ENCODE data around the gene SULT1A1. TPM values are rescaled to one million over a fixed set of nuclear protein-coding genes. Genes with fewer than 3 reads are reported as not detected.
"Not testable (repeated sequence)": the region's sequence is repeated elsewhere in the genome, so short reads cannot be mapped to it uniquely, and the experiment has no call there.

SULT1A1 gene
- 10 to 100 TPM in 2 of 4 donors, 1 to 10 TPM in 2; 4.1 to 17.2 (median 8.3) TPM for total RNA-seq

DNA sequence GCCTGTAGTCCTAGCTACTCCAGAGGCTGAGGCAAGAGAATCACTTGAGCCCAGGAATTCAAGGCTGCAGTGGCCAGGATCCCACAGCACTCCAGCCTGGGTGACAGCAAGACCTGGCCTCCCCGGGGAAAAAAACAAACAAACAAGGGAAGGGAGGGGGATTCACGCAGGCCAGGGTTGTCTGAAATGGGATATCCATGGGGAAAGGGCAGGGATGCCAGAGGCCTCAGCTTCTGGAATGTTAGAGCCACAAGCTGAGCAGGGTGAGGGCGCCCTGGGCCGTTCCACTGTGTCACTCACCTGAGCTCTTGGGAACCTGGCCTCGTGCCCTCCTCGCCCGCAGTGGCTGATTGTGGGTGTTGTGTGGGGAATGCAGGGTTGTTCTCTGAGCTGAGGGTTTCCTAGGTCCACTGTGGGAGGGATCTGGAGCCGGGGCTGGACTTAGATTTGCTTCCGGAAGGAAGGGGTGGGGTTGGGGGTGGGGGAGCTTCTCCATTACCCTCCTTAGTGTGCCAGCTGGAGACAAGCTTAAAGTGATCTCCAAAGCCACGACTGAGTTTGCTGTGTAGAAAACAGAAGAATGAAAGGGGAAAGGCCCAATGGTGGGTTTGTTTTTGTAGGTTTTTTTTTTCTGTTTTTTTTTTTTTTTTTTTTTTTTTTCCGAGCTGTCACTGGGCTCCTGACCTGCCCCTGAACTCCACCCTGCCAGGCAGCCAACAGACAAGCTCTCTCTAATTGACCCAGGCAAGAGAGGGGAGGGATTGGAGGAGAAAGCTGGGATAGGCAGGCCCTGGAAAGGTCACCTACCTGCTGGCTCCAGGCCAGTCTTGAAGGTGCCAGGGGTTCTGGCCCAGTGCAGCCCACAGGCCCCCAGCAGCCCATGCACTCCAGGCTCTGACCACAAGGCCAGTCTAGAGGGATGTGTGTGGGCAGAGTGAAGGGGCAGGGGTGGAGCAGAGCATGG is at the start of gene SULT1A1:
TSS of gene SULT1A1 (minus strand) at position 414 of the 964 bp plus-strand sequence. CDS start 1,189 bp downstream, outside the sequence.
- intact Hi-C loops (cut with DNase I): no loop called here
- H3K27me3 ChIP-seq: peaks cover 0 to 6% (median 0%) of the 10 kb centered on the region in 4 donors
- peaks cover 0 to 17% (median 0%) of the 10 kb centered on the region in 3 donors for H3K36me3 ChIP-seq
- DNase-seq: no peak
- no peaks in the 10 kb centered on the region for H3K9me3 ChIP-seq
- H3K4me3 ChIP-seq: peak within 1 kb of the TSS in 3 of 4 donors; percentile 13 to 53 (median 34)
- peak within 1 kb of the TSS in 3 of 4 donors; percentile 12 to 73 (median 53) for H3K27ac ChIP-seq
- H3K4me1 ChIP-seq: peaks cover 0 to 21% (median 4%) of the 10 kb centered on the region in 3 donors
- whole genome bisulfite sequencing, 2 donors: 55 to 61% methylated on average over 10 to 11 of the region's 11 CpGs
- TF ChIP-seq POLR2A (IDR thresholded peaks at IDR 0.05): no peak
- TF ChIP-seq, protein P1, sequence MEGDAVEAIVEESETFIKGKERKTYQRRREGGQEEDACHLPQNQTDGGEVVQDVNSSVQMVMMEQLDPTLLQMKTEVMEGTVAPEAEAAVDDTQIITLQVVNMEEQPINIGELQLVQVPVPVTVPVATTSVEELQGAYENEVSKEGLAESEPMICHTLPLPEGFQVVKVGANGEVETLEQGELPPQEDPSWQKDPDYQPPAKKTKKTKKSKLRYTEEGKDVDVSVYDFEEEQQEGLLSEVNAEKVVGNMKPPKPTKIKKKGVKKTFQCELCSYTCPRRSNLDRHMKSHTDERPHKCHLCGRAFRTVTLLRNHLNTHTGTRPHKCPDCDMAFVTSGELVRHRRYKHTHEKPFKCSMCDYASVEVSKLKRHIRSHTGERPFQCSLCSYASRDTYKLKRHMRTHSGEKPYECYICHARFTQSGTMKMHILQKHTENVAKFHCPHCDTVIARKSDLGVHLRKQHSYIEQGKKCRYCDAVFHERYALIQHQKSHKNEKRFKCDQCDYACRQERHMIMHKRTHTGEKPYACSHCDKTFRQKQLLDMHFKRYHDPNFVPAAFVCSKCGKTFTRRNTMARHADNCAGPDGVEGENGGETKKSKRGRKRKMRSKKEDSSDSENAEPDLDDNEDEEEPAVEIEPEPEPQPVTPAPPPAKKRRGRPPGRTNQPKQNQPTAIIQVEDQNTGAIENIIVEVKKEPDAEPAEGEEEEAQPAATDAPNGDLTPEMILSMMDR (IDR thresholded peaks at IDR 0.05): no peak

DNA sequence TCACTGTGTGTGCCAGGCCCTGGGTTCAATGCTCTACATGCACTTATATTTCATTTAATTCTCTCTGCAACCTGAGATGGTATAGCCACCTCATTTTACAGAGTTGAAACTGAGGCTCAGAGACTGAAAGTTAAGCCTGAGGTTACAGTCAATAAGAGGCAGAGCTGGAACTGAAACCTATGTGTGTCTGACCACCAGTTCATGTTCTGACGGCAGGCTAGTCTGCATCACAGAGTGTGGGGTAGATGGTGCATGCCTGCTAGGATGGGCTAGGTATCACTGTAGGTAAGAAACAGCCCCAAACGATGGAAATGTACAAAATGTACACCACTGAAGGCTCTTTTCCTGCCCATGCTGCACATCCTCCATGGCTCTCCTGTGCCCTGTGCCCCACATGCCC is 30.1 kb upstream of the SULT1A1 start:
- H3K27me3 ChIP-seq, H3K36me3 ChIP-seq: not testable (repeated sequence)

DNA sequence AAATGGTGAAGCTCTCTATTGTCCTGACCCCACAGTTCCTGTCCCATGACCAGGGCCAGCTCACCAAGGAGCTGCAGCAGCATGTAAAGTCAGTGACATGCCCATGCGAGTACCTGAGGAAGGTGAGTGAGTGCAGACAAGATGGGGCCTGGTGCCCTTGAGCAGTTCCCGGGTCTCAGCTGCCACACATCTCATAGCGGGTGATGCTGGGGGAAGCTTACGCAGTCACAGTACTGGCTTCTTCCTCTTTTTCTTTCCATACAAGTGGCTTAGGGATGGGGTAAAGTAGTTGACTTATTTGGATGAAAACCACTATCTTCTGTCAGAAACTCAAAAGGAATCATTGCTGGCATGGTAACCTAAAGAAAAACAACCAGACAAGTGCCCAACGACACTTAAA is 28.5 kb upstream of the SULT1A1 start:
- 0% methylated on average over 2 of the region's 5 CpGs; no CpG with 5 or more reads in 1 of the 2 donors for WGBS, 2 donors
- H3K27me3 ChIP-seq; intact Hi-C loops (cut with DNase I): not testable (repeated sequence)

More for the DNA sequence above, 30.1 kb upstream of the SULT1A1 start:
- 55% methylated on average over 2 of the region's 2 CpGs; no CpG with 5 or more reads in 1 of the 2 donors for WGBS, 2 donors
- H3K27ac ChIP-seq; intact Hi-C loops (cut with DNase I); DNase-seq; H3K9me3 ChIP-seq; H3K4me3 ChIP-seq: not testable (repeated sequence)
- H3K4me1 ChIP-seq: peaks cover 0 to 13% (median 0%) of the 10 kb centered on the region in 3 donors

GRCh38 chr16:28637765-28638164 is 27.9 kb upstream of the SULT1A1 start, which contains the start of gene NPIPB8:
Gene NPIPB8 (plus strand): TSS chr16:28638065. CDS start chr16:28638361, 296 bp downstream.
- DNase-seq; H3K27me3 ChIP-seq; intact Hi-C loops (cut with DNase I); H3K36me3 ChIP-seq; H3K27ac ChIP-seq; H3K4me3 ChIP-seq; H3K9me3 ChIP-seq: not testable (repeated sequence)
- peaks cover 0 to 13% (median 0%) of the 10 kb centered on the region in 3 donors for H3K4me1 ChIP-seq
- WGBS, 2 donors: 13 to 29% methylated on average over 1 of the region's 1 CpG

More for the DNA sequence above, 28.5 kb upstream of the SULT1A1 start:
- not testable (repeated sequence) for H3K27ac ChIP-seq, H3K9me3 ChIP-seq, DNase-seq, H3K4me3 ChIP-seq, H3K36me3 ChIP-seq
- peaks cover 0 to 13% (median 0%) of the 10 kb centered on the region in 3 donors for H3K4me1 ChIP-seq

DNA sequence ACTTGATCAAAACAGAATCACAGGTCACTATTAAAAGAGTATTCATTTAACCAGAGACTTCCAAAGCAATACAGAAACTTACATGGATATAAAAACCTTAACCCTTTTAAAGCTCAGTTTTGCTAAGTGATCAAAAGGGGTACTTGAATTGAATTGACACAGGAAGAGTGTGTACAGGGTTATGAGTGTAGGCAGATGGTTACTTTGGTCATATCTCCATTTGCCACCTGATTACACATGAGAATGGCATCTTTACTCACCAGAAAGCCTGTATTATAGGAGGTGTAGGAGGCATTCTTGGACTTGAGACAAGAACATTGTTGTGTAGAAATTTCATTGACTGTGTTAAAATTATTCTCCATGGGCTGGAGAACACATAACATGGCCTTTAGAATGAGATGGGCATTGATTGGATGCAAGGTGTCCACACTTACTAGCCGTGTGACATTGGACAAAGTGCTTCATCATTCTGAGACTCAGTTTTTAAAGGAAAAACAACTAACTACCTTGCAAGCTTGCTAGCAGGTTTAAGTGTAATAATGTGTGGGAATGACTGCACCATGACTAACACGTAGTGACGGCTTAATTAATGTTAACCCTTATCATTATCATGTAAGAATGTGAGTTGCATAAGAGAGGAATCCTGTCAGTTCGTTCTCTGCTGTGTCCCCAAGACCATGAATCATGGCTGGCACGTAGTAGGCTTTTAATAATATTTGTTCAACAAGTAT is 26.4 kb upstream of the SULT1A1 start:
- Histone ChIP-seq H3K4me1 (peaks cover 0 to 13% (median 0%) of the 10 kb centered on the region in 3 donors), H3K27ac (peak overlapping the region in 3 of 4 donors; percentile 33 to 59 (median 46))
- H3K4me3 ChIP-seq; DNase-seq; H3K27me3 ChIP-seq; H3K36me3 ChIP-seq; H3K9me3 ChIP-seq; intact Hi-C loops (cut with DNase I): not testable (repeated sequence)
- WGBS, 2 donors: 29 to 43% methylated on average over 3 to 5 of the region's 5 CpGs

- DNase-seq; H3K27ac ChIP-seq; H3K9me3 ChIP-seq; intact Hi-C loops (cut with DNase I); H3K4me3 ChIP-seq; H3K4me1 ChIP-seq; H3K36me3 ChIP-seq; H3K27me3 ChIP-seq: not testable (repeated sequence)
- WGBS, 2 donors: 74 to 75% methylated on average over 3 to 4 of the region's 5 CpGs
These were observed 21.1 kb upstream of the SULT1A1 start for GRCh38 chr16:28630905-28631304.

DNA sequence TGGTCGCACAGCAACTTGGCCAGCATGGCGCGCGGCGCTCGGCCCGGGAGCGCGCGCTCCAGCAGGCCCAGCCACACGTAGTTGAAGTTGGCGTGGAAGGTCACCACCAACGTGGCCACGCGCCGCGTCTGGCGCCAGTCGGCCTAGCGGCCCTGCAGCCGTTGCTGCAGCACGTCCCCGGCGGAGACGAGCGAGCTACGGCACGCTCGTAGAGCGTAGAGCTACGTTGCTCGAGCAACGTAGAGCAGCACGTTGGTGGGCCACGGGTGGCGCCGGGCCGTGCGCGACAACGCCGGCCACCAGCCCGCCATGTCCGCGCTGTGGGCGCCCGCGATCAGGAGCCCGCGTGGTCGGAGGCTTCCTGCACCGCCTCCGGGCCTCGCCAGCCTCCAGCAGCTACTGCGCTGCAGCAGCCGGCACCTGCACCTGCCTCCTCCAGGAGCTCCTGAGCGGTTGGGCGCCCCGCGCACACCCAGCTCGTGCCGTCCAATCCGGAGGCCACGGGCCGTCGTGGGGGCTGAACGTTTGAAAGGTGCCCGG is 13.4 kb upstream of the SULT1A1 start:
- H3K4me3 ChIP-seq: peak overlapping the region; percentile 27 to 68 (median 54)
- peak overlapping the region; percentile 3 to 50 (median 40) for H3K27ac ChIP-seq
- TF ChIP-seq, protein P1 (IDR thresholded peaks at IDR 0.05): peak in 1 of 6 experiments; percentile 19
- TF ChIP-seq POLR2A (IDR thresholded peaks at IDR 0.05): peak in 1 of 4 donors; percentile 35
- H3K27me3 ChIP-seq: peaks cover 0 to 7% (median 0%) of the 10 kb centered on the region in 4 donors
- intact Hi-C loops (cut with DNase I): no loop called here
- DNase-seq: no peak
- peaks cover 7 to 25% (median 7%) of the 10 kb centered on the region in 3 donors for H3K4me1 ChIP-seq
- 0 to 8% methylated on average over 2 to 8 of the region's 68 CpGs for WGBS, 2 donors
- peaks cover 0 to 4% (median 0%) of the 10 kb centered on the region in 3 donors for H3K36me3 ChIP-seq
- no peaks in the 10 kb centered on the region for H3K9me3 ChIP-seq

- H3K36me3 ChIP-seq; H3K27me3 ChIP-seq; intact Hi-C loops (cut with DNase I); DNase-seq; H3K9me3 ChIP-seq: not testable (repeated sequence)
- 45 to 53% methylated on average over 11 to 16 of the region's 24 CpGs for WGBS, 2 donors
- H3K27ac ChIP-seq: peak overlapping the region; percentile 3 to 50 (median 40)
- H3K4me1 ChIP-seq: peaks cover 7 to 25% (median 7%) of the 10 kb centered on the region in 3 donors
- peak overlapping the region; percentile 27 to 68 (median 54) for H3K4me3 ChIP-seq
These were observed 12.8 kb upstream of the SULT1A1 start for GRCh38 chr16:28622532-28623171.
